GM12891 (cell line): ENCODE measurements around the gene FNDC11.

ENCODE experiments used
- PAX5 ChIP-seq: IDR thresholded peaks from 2 replicates; pipeline ENCODE4 v1.6.1; 2011; ENCODE audit warnings: low read length, moderate library complexity, mild to moderate bottlenecking; ENCODE audit not compliant: insufficient read depth, severe bottlenecking
- POLR2A ChIP-seq: IDR thresholded peaks from 2 replicates; pipeline ENCODE4 v1.6.1; 2011; ENCODE audit warnings: low read depth, low read length, control low read depth
- POLR2AphosphoS5 ChIP-seq: IDR thresholded peaks from 2 replicates; pipeline ENCODE4 v1.6.1; 2011; ENCODE audit warnings: low read depth, low read length, control low read depth
- POU2F2 ChIP-seq: IDR thresholded peaks from 2 replicates; pipeline ENCODE4 v1.6.1; 2011; ENCODE audit warnings: low read depth, mild to moderate bottlenecking, control low read depth, low read length, moderate library complexity
- SPI1 ChIP-seq: IDR thresholded peaks from 2 replicates; pipeline ENCODE4 v1.6.1; 2011; ENCODE audit warnings: low read depth, low read length, control low read depth
- TAF1 ChIP-seq: IDR thresholded peaks from 2 replicates; pipeline ENCODE4 v1.6.1; 2011; ENCODE audit warnings: low read depth, low read length, control low read depth

DNA sequence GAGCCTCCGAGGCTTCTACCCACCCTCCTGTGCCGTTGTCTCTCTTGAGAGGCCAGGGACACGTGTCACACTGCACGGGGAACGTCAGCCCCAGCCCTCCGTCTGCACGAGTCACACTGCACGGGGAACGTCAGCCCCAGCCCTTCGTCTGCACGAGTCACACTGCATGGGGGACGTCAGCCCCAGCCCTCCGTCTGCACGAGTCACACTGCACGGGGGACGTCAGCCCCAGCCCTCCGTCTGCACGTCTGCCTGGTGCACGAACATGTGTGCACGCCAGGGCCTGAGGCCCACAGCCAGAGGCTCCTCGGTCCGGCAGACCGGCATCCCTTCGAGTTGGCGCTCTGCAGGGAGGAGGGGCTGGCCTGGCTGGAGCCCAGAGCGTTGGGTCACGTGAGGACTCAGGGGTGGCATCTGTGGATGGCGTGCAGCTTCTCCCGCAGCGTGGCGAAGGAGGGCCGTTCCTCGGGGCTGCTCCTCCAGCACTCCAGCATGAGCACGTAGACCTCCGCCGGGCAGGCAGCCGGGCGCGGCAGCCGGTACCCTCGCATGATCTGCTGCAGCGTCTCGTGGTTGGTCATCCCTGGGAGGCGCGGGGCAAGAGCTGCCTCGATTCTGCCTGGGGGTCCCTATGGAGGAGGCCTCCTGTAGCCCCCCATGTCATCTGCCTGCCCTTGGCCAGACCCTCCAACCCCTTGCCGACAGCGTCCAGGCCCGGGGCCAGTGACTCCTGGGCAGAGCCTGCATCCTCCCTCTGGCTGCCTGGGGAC is 13.4 kb upstream of the FNDC11 start:
- TF ChIP-seq POLR2AphosphoS5 = no peak
- TF ChIP-seq POLR2A = no peak
- no peak for TF ChIP-seq TAF1
- TF ChIP-seq POU2F2 = no peak
- no peak for TF ChIP-seq SPI1
- TF ChIP-seq PAX5 = no peak
